GM21367 (cell line): Measurements from ENCODE around the gene P2RX7.
"Not testable (repeated sequence)": the region's sequence is repeated elsewhere in the genome, so short reads cannot be mapped to it uniquely, and the experiment has no call there.

Experiments used
- ATAC-seq: cut with Tn5 transposase; IDR thresholded peaks from one replicate; pipeline ENCODE4 v1.9.1; 2021; ENCODE audit not compliant: unreplicated experiment

P2RX7 gene

DNA sequence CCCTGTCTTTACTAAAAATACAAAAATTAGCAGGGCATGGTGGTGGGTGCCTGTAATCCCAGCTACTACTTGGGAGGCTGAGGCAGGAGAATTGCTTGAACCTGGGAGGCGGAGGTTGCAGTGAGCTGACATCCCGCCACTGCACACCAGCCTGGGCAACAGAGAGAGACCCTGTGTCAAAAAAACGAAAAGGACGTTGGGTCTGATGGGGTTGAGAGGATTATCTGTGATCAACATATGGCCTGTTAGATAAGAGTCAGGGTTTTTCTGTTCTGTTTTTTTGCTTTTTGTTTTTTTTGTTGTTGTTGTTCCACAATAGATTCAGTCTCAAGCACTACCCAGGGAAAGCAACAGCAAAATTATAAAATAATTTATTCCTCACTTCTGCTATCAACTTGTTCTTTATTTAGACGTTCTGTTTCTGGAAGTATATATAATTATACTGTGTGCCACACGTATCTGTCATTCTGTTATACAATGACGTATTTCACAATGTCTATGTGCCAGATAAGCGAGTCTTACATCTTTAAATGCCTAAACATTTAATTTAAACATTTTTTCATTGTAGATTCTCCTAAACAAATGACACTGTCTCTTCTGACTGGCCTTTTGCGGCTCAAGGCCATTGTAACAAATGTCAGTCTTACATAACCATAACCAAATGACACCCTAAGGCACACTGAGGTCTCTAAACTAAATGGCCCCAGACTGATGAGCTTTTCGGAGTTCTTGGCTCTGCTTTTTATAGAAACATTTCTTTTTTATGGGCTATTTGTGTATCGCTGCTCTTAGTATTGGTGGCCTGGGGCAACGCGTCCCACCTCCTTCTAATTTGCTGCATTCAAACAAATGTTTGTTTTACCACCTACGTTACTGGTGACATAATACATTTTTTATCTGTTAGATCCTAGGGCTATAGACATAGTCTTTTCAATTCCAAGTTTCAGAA, 70.0 kb downstream of the P2RX7 start:
- no peak for ATAC-seq

DNA sequence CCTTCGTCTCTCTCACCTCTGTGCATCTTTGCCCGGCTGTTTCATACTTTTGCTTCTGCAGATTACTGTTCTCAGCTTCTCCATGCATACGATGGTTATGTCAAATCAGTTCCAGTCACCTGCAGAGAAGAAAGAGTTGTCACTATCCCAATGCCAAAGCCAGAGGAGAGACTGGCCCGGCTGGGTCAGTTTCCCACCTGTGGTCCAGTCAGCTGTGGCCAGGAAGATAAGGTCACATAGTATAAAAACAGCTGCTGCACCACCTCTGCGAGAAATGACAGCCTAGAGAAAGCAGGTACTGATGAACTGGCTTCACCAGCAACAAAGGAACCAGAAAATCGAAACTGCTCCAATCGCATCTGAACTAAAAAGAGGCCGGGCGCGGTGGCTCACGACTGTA, 70.8 kb downstream of the P2RX7 start:
- ATAC-seq, result no peak

DNA sequence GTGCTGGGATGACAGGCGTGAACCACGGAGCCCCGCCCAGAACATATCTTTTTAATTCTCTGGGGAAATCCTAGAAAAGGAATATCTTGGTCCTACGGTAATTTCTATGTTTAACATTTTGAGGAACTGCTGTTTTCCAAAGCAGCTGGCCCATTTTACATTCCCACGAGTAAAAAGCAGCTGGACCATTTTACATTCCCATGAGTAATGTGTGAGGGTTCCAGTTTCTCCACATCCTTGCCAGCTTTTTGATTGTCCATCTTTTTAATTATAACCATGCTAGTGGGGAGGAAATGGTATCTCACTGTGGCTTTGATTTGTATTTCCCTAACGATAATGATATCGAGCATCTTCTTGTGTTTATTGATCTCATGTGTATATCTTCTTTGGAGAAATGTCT, 72.8 kb downstream of the P2RX7 start:
- no peak for ATAC-seq

DNA sequence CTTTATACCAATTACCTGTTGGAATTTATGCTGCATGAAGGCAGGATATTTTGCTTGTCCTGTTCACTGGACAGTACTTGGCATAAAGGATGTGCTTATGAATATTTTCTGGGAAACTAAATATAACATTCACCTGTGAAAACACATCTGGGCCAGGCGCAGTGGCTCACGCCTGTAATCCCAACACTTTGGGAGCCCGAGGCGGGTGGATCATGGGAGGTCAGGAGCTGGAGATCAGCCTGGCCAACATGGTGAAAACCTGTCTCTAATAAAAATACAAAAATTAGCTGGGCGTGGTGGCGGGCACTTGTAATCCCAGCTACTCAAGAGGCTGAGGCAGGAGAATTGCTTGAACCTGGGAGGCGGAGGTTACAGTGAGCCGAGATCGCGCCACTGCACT, 75.9 kb downstream of the P2RX7 start:
- ATAC-seq, result not testable (repeated sequence)

- ATAC-seq, result no peak
Observed at GRCh38 chr12:121209221-121209620, 76.5 kb downstream of the P2RX7 start.

DNA sequence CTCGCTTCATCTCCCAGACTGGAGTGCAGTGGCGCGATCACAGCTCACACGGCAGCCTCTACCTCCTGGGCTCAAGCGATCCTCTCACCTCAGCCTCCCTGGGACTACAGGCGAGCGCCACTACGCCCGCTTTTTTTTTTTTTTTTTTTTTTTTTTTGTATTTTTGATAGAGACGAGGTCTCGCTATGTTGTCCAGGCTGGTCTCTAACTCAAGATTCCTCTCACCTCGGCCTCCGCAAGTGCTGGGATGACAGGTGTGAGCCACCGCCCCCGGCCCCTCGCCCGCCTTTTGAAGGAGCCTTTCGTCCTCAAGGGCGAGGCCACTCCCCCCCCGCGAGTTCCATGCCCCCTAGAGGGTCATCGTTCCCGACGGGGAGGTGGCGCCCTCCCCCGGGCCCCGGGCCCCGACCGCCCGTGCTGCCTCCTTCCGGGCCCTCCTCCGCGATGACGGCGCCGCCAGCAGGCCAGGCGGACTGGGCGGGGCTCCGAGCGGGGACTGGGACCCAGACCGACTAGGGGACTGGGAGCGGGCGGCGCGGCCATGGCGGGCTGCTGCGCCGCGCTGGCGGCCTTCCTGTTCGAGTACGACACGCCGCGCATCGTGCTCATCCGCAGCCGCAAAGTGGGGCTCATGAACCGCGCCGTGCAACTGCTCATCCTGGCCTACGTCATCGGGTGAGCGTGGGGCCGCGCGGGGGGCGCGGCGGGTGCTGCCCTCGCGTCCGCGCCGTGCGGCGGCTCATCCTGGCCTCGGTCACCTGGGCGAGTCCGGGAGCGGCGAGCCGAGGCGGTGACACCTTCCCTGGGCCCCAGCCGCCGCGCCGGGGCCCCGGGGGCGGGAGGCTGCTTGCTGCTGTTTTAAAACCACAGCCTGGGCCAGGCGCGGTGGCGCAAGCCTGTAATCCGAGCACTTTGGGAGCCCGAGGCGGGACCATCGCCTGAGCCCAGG, 77.2 kb downstream of the P2RX7 start, which contains the start of gene P2RX4:
Gene P2RX4, plus strand, starts transcription at position 506 of the 949 bp plus-strand sequence. Its CDS starts 36 bp downstream, at position 542.
- peak; percentile 73 for ATAC-seq

GRCh38 chr12:121212875-121213274, 80.2 kb downstream of the P2RX7 start:
- no peak for ATAC-seq

DNA sequence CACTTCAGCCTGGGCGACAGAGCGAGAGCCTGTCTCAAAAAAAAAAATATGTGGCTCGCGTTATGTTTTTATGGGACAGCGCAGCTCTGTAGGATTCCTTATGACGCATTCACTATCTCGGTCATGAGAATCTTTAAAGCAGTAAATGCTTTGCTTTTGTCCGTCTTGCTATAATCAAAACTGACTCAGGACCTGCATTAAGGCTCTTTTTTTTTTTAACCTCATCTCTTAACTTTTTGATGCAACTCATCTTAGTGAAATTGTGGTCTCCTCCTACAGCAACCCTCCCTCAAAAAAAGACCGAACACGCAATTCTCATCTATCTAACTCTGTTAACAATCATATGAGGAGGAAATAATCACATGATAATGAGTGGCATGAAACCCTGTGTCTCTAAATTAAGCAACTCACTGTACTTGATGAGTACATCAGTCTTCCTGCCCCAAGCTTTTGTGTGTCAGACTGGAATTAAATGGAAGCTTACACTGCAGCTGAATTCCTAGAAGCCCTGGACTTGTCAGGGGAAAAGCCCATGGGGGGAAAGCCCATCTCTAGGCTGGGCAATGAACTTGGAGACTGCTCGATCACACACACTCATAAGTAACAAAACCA, 81.6 kb downstream of the P2RX7 start:
- no peak for ATAC-seq

GRCh38 chr12:121214855-121215745, 82.4 kb downstream of the P2RX7 start:
- no peak for ATAC-seq

- ATAC-seq, result no peak
Observed at GRCh38 chr12:121216102-121216501, 83.4 kb downstream of the P2RX7 start.

DNA sequence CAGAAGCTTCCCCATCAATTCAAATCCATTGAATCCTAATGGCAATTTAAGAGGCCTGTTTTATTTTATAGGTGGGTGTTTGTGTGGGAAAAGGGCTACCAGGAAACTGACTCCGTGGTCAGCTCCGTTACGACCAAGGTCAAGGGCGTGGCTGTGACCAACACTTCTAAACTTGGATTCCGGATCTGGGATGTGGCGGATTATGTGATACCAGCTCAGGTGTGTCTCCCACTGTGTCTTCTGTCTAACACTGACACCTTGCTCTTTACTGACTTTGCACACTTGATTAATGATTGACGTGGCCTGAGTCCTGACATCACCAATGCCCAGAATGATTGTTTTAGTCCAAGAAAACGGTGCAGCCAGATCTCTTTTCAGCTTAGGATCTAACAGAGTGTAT, 84.4 kb downstream of the P2RX7 start:
- no peak for ATAC-seq

DNA sequence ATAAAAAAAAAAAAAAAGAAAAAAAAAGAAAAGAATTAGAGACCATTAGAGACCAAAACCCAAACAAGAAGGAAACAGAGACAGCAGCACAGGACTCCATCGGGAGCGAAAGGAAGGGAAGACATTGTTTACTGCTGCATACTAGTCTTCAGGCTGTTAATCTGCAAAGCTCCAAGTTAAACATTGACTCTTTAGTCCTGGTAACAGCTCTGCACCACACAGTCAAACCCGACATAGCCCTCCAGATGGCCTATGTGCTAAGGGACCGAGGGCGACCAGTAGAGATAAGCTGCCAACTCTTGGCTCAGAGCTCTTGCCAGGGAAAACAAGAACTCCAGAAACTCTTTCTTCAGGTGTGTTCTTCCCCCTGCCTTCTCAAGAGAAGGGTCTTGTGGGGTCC, 85.1 kb downstream of the P2RX7 start:
- no peak for ATAC-seq

DNA sequence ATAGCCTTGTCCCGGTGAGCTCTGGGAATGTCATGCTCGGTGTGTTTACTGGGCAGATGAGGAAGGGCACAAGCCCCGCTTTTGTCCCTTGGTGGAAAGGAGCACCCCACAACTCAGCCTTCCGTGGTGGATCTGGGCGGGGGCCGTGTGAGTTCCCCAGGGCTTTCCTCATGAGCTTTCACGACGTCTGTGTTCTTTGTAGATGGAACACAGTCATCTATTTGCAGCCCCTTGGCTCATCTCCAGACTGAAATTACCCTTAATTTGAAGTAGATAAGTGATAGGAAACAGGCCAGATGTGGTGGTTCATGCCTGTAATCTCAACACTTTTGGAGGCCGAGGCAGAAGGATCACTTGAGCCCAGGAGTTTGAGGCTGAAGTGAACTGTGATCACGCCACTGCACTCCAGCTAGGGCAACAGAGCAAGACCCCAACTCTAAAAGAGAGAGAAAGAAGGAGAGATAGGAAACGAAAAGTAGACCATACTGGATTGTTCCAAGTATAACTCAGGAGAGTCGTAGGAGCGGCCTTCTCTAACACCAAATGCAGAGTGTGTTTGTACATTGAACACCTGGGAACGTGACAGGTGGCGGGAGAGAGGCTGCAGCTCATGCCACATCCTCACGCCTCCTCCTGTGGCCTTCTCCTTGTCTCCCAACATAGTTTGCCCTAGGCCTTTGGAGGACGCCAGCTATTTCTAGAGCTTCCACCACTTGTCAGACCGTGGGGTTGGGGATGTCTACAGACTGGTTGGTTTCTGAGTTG, 86.1 kb downstream of the P2RX7 start:
- ATAC-seq, result no peak

DNA sequence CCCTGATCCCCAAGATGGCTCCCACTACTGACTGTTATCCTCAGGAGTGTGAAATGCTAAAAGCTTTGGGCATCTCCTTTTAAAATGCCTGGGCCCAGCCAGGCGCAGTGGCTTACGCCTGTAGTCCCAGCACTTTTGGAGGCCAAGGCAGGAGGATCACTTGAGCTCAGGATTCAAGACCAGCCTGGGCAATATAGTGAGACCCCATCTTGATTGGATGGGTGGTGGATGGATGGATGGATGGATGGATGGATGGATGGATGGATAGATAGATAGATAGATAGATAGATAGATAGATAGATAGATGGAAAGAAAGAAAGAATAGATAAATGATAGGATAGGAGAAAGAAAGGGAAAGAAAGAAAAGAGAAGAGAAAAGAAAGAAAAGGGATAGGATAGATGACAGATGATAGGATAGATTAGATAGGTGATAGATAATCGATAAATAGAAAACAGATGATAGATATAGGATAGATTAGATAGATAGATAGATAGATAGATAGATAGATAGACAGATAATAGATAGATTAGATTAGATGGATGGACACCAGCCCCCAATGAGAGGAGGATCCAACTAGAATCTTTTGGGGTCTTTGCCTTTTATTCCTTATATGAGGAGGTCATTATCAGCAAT, 86.8 kb downstream of the P2RX7 start:
- ATAC-seq, result no peak

DNA sequence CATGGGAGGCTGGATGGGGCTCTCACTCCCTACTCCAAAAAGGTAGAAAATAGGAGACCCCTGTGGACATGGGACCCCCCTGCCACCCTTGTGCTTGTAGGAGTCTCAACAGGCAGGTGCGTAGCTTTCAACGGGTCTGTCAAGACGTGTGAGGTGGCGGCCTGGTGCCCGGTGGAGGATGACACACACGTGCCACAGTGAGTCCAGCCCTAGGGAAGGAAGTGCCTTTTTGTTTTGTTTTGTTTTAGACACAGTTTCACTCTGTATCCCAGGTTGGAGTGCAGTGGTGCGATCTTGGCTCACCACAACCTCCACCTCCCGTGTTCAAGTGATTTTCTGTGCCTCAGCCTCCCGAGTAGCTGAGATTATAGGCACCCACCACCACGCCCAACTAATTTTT, 90.2 kb downstream of the P2RX7 start:
- ATAC-seq, result no peak

- ATAC-seq, result no peak
Observed at GRCh38 chr12:121223292-121224285, 90.9 kb downstream of the P2RX7 start.

- no peak for ATAC-seq
Observed at GRCh38 chr12:121224591-121224990, 91.9 kb downstream of the P2RX7 start.

DNA sequence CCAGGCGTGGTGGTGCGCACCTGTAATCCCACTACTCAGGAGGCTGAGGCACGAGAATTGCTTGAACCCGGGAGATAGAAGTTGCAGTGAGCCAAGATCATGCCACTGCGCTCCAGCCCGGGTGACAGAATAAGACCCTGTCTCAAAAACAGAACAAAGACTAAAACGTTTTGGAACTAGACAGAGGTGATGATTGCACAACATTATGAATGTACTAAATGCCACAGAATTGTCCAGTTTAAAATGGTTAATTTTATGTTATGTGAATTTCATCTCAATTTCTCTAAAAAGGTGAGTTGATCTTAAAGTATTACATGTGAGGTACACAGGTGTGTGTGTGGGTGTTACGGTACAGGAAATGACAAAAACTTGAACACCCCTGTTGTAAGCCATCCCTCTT, 93.7 kb downstream of the P2RX7 start:
- no peak for ATAC-seq
